Measurements from ENCODE around the gene FBXL7. TPM values are rescaled to one million over a fixed set of nuclear protein-coding genes. Genes with fewer than 3 reads are reported as not detected.

FBXL7 gene
- total RNA-seq, 1 donor from 2014 or later, result 8.0 TPM

- Histone ChIP-seq H3K27me3 (ENCODE audit: low read depth) (no peaks in the 10 kb centered on the region), H3K27ac (no peak overlapping the region), H3K4me1 (no peaks in the 10 kb centered on the region), H3K9me3 (no peaks in the 10 kb centered on the region), H3K36me3 (no peaks in the 10 kb centered on the region), H3K4me3 (no peak overlapping the region)
- intact Hi-C loops (cut with DNase I), result no loop called here
- ATAC-seq (no peak), DNase-seq (no peak)
- TF ChIP-seq, protein P1, sequence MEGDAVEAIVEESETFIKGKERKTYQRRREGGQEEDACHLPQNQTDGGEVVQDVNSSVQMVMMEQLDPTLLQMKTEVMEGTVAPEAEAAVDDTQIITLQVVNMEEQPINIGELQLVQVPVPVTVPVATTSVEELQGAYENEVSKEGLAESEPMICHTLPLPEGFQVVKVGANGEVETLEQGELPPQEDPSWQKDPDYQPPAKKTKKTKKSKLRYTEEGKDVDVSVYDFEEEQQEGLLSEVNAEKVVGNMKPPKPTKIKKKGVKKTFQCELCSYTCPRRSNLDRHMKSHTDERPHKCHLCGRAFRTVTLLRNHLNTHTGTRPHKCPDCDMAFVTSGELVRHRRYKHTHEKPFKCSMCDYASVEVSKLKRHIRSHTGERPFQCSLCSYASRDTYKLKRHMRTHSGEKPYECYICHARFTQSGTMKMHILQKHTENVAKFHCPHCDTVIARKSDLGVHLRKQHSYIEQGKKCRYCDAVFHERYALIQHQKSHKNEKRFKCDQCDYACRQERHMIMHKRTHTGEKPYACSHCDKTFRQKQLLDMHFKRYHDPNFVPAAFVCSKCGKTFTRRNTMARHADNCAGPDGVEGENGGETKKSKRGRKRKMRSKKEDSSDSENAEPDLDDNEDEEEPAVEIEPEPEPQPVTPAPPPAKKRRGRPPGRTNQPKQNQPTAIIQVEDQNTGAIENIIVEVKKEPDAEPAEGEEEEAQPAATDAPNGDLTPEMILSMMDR (IDR thresholded peaks at IDR 0.05), result no peak
These were observed 36.0 kb downstream of the FBXL7 start for GRCh38 chr5:15535938-15536337.

DNA sequence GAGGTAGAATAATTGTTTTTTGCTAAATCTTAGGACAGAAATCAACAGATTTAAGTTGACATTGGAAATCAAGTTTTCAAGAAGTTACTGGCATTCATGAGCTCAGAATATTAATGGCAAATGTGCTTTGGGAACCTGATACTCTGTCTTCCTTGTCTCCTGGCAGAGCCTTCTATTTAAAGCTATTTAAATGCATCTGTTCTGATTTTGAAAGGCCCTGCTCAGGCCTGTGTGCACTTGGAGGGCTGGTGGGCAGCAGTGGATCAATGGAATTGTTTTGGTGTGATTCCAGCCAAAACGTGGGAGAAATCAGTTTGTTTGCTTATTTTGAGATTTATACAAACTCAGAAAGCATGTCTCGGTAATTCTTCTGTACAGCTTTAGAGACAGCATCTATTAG, 38.5 kb downstream of the FBXL7 start:
- no peak overlapping the region for H3K4me3 ChIP-seq
- no peak overlapping the region for H3K27ac ChIP-seq
- no peaks in the 10 kb centered on the region for H3K27me3 ChIP-seq (ENCODE audit: low read depth)
- DNase-seq (no peak), ATAC-seq (no peak)
- TF ChIP-seq, protein P1 (IDR thresholded peaks at IDR 0.05), result no peak
- intact Hi-C loops (cut with DNase I), result no loop called here
- H3K4me1 ChIP-seq, result no peaks in the 10 kb centered on the region
- H3K9me3 ChIP-seq, result no peaks in the 10 kb centered on the region
- no peaks in the 10 kb centered on the region for H3K36me3 ChIP-seq

DNA sequence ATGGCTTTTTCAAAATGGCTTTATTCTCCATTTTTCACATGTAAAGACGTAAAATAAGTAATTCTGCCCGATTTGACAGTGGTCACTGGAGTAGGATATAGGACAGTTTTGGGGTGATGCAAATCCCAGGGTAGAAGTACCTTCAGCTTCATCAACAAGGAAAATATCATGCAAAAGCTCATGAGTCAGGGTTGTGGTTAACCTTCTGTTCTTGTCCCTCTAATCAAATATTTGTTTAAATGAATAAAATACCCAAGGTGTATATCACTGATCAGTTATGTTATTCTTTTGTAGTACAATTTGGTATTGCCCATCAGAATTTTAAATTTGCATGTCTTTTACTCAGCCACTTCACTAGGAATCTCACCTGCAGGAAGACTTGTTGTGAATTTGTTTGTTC, 40.0 kb downstream of the FBXL7 start:
- TF ChIP-seq, protein P1 (IDR thresholded peaks at IDR 0.05), result no peak
- no peak for ATAC-seq
- no peak overlapping the region for H3K4me3 ChIP-seq
- no peak for DNase-seq
- no peaks in the 10 kb centered on the region for H3K27me3 ChIP-seq (ENCODE audit: low read depth)
- no peak overlapping the region for H3K27ac ChIP-seq
- intact Hi-C loops (cut with DNase I), result no loop called here
- no peaks in the 10 kb centered on the region for H3K36me3 ChIP-seq
- no peaks in the 10 kb centered on the region for H3K4me1 ChIP-seq
- H3K9me3 ChIP-seq, result no peaks in the 10 kb centered on the region

DNA sequence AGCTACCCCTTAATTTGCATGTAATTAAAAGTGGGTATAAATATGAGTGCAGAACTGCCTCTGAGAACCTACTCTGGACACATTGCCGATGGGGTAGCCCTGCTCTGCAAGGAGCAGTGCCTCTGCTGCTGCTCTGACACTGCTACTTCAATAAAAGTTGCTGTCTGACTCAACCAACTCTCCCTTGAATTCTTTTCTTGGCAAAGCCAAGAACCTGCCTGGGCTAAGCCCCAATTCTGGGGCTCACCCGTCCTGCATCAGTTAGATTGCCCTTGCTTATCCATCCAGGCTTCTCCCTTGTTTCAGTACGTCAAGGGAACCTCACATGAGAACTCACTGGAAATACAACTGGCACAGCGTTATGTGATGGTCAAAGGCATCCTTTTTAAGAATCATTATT, 44.1 kb downstream of the FBXL7 start:
- no peaks in the 10 kb centered on the region for H3K4me1 ChIP-seq
- H3K4me3 ChIP-seq, result no peak overlapping the region
- no peaks in the 10 kb centered on the region for H3K9me3 ChIP-seq
- no peak for DNase-seq
- ATAC-seq, result no peak
- no peak overlapping the region for H3K27ac ChIP-seq
- no peaks in the 10 kb centered on the region for H3K27me3 ChIP-seq (ENCODE audit: low read depth)
- no peaks in the 10 kb centered on the region for H3K36me3 ChIP-seq
- TF ChIP-seq, protein P1 (IDR thresholded peaks at IDR 0.05), result no peak
- intact Hi-C loops (cut with DNase I), result no loop called here

GRCh38 chr5:15545082-15545481, 45.1 kb downstream of the FBXL7 start:
- H3K9me3 ChIP-seq, result no peaks in the 10 kb centered on the region
- H3K27me3 ChIP-seq (ENCODE audit: low read depth), result no peaks in the 10 kb centered on the region
- TF ChIP-seq, protein P1 (IDR thresholded peaks at IDR 0.05), result no peak
- DNase-seq, result no peak
- no peak for ATAC-seq
- no peaks in the 10 kb centered on the region for H3K4me1 ChIP-seq
- no peaks in the 10 kb centered on the region for H3K36me3 ChIP-seq
- no peak overlapping the region for H3K27ac ChIP-seq
- H3K4me3 ChIP-seq, result no peak overlapping the region
- intact Hi-C loops (cut with DNase I), result no loop called here

Measured in lower lobe of right lung (tissue), 2 donors.